Adrenal gland (tissue), 12 donors: ENCODE measurements around the gene TMEM8B. TPM values are rescaled to one million over a fixed set of nuclear protein-coding genes. Genes with fewer than 3 reads are reported as not detected.
A peak's percentile ranks its signal among the peaks of the same experiment; 100 is the strongest.

Experiments used
- DNase-seq, 7 donors: peaks; one replicate each; pipeline ENCODE4 v3.0.0-alpha.2; 2019 to 2020
- H3K27ac ChIP-seq, 5 donors: fragments of 200-600 bp; sonication (generic) in 4 of 5; 1 replicate in 3 of 5; 2 replicates in 2 of 5; pipeline versions ENCODE4 v1.5.1 to v1.8.0; 2016 to 2020; ENCODE audit warnings: mild to moderate bottlenecking in 1 of 5
- H3K27me3 ChIP-seq: fragments of 200-600 bp; 2 replicates; pipeline ENCODE4 v1.8.0; 2021
- H3K36me3 ChIP-seq, 2 donors: fragments of 200-600 bp; replicated peaks in 1 of 2; 1 replicate in 1 of 2; 2 replicates in 1 of 2; pipeline versions ENCODE4 v1.5.1 to v1.8.0; 2018 to 2022
- H3K4me1 ChIP-seq, 2 donors: fragments of 200-600 bp; replicated peaks in 1 of 2; 1 replicate in 1 of 2; 2 replicates in 1 of 2; pipeline versions ENCODE4 v1.5.1 to v1.8.0; 2018 to 2021
- H3K4me3 ChIP-seq, 4 donors: fragments of 200-600 bp; sonication (generic) in 3 of 4; one replicate each; pipeline ENCODE4 v1.5.1; 2016 to 2018
- H3K9me3 ChIP-seq, 3 donors: fragments of 200-600 bp; sonication (generic) in 1 of 3; replicated peaks in 1 of 3; 1 replicate in 2 of 3; 2 replicates in 1 of 3; pipeline versions ENCODE4 v1.5.1 to v1.8.0; 2016 to 2021
- POLR2A ChIP-seq, 2 donors: fragments of 450-650 bp; IDR thresholded peaks; one replicate each; pipeline ENCODE4 v1.6.1; 2017; ENCODE audit warnings: antibody characterized with exemption in 2 of 2, mild to moderate bottlenecking in 2 of 2, moderate library complexity in 1 of 2
- WGBS, 4 donors: extraction: QIAGEN DNeasy Blood & Tissue Kit in 2 of 4; methylation state at CpG; one replicate each; pipeline versions ENCODE4 v1.1.5 to v1.1.7; 2013 to 2017; 5-methylcytosine and 5-hydroxymethylcytosine counted together
- intact Hi-C, 2 donors: fragments of 100-400 bp; cut with DNase I; formaldehyde crosslinking; loops; one replicate each; pipeline versions ENCODE4 v1.14.1 to v1.15.0; 2022 to 2023
- polyA plus RNA-seq, 3 donors: library from polyadenylated mRNA; stranded (reverse); fragments of 200-250 nt in 2 of 3; fragments of 350-450 nt in 1 of 3; fragmentation: Illumina TruSeq in 1 of 3; extraction: RNeasy Lipid Tissue Mini Kit (QIAGEN cat#74804) in 1 of 3; gene quantifications; one replicate each; pipeline ENCODE4 v1.2.3, GENCODE V29; 2013 to 2014
- total RNA-seq, 9 donors: library from RNA; depleted of rRNA in 4 of 9; stranded (reverse); fragments of >200 nt in 4 of 9; fragments of 120-200 nt in 1 of 9; fragmentation: NEBNext Ultra II Directional in 1 of 9; extraction: Animal tissue kit (Norgen Biotek cat#: 25700) in 1 of 9; gene quantifications; one replicate each; pipeline versions ENCODE4 v1.1.0 to v1.2.4, GENCODE V29; 2013 to 2023
- TF ChIP-seq, protein P1 (sequence below), 6 experiments: fragments of 450-650 bp in 4 of 6; fragments of 200-600 bp in 2 of 6; sonication (generic) in 1 of 6; IDR thresholded peaks; 1 replicate in 5 of 6; 2 replicates in 1 of 6; pipeline versions ENCODE4 v1.5.1 to v1.8.0; 2016 to 2021; ENCODE audit warnings: antibody characterized with exemption in 6 of 6, mild to moderate bottlenecking in 2 of 6, moderate library complexity in 1 of 6
- donor health status: healthy with polysubstance abuse.
- donor health status: Bipolar disorder and iron deficiency.
- donor health status: DM: yes; HTN: yes; CAD: no.
- donor health status: DM: no; HTN: no; CAD: no.
- donor health status: DM: no; HTN: no; CAD: no.
- donor health status: DM: yes; HTN: yes; CAD: no.

The TMEM8B gene
- total and polyA plus RNA-seq, 12 donors = 5.5 to 43.6 (median 19.8) TPM

GRCh38 chr9:35841645-35841900 lies 12.5 kb downstream of the TMEM8B start:
- H3K9me3 ChIP-seq = no peaks in the 10 kb centered on the region
- peaks cover 12 to 26% of the 10 kb centered on the region in 2 donors for H3K4me1 ChIP-seq
- no peak for TF ChIP-seq POLR2A (IDR thresholded peaks at IDR 0.05)
- TF ChIP-seq, protein P1, sequence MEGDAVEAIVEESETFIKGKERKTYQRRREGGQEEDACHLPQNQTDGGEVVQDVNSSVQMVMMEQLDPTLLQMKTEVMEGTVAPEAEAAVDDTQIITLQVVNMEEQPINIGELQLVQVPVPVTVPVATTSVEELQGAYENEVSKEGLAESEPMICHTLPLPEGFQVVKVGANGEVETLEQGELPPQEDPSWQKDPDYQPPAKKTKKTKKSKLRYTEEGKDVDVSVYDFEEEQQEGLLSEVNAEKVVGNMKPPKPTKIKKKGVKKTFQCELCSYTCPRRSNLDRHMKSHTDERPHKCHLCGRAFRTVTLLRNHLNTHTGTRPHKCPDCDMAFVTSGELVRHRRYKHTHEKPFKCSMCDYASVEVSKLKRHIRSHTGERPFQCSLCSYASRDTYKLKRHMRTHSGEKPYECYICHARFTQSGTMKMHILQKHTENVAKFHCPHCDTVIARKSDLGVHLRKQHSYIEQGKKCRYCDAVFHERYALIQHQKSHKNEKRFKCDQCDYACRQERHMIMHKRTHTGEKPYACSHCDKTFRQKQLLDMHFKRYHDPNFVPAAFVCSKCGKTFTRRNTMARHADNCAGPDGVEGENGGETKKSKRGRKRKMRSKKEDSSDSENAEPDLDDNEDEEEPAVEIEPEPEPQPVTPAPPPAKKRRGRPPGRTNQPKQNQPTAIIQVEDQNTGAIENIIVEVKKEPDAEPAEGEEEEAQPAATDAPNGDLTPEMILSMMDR (IDR thresholded peaks at IDR 0.05) = no peak
- H3K36me3 ChIP-seq = no peaks in the 10 kb centered on the region
- no peak overlapping the region for H3K27ac ChIP-seq
- intact Hi-C loops = no loop called here
- WGBS, 4 donors = 84 to 96% (median 85%) methylated on average over 4 to 5 of the region's 5 CpGs; no CpG with 5 or more reads in 1 of the 4 donors
- H3K27me3 ChIP-seq = no peaks in the 10 kb centered on the region
- no peak overlapping the region for H3K4me3 ChIP-seq
- DNase-seq = no peak

- Histone ChIP-seq H3K9me3 (no peaks in the 10 kb centered on the region), H3K27me3 (no peaks in the 10 kb centered on the region), H3K4me3 (no peak overlapping the region), H3K4me1 (peaks cover 12 to 26% of the 10 kb centered on the region in 2 donors), H3K36me3 (peaks cover 0 to 5% of the 10 kb centered on the region in 2 donors), H3K27ac (no peak overlapping the region)
- TF ChIP-seq POLR2A (IDR thresholded peaks at IDR 0.05) = no peak
- TF ChIP-seq, protein P1 (IDR thresholded peaks at IDR 0.05) = no peak
- no peak for DNase-seq
- intact Hi-C loops = no loop called here
- 89 to 100% (median 95%) methylated on average over 9 to 17 of the region's 17 CpGs for WGBS, 4 donors
Observed at GRCh38 chr9:35842020-35842745, 13.2 kb downstream of the TMEM8B start.

- Histone ChIP-seq H3K36me3 (peaks cover 0 to 5% of the 10 kb centered on the region in 2 donors), H3K27me3 (no peaks in the 10 kb centered on the region), H3K27ac (no peak overlapping the region), H3K4me1 (peaks cover 12 to 29% of the 10 kb centered on the region in 2 donors), H3K9me3 (no peaks in the 10 kb centered on the region), H3K4me3 (no peak overlapping the region)
- intact Hi-C loops = no loop called here
- WGBS, 4 donors = 71 to 92% (median 87%) methylated on average over 3 of the region's 3 CpGs
- DNase-seq = no peak
- TF ChIP-seq POLR2A (IDR thresholded peaks at IDR 0.05) = no peak
- TF ChIP-seq, protein P1 (IDR thresholded peaks at IDR 0.05) = no peak
Observed at GRCh38 chr9:35842795-35843194, 13.8 kb downstream of the TMEM8B start.

GRCh38 chr9:35844628-35845270 lies 15.7 kb downstream of the TMEM8B start:
- intact Hi-C loops = no loop called here
- Histone ChIP-seq H3K36me3 (peaks cover 0 to 5% of the 10 kb centered on the region in 2 donors), H3K4me3 (no peak overlapping the region), H3K27ac (peak overlapping the region in 4 of 5 donors; percentile 22 to 68 (median 34)), H3K4me1 (peaks cover 17 to 33% of the 10 kb centered on the region in 2 donors), H3K9me3 (no peaks in the 10 kb centered on the region), H3K27me3 (no peaks in the 10 kb centered on the region)
- 33 to 38% (median 34%) methylated on average over 7 of the region's 7 CpGs for WGBS, 4 donors
- peak; percentile 54 to 76 (median 70) for DNase-seq
- TF ChIP-seq, protein P1 (IDR thresholded peaks at IDR 0.05) = no peak
- TF ChIP-seq POLR2A (IDR thresholded peaks at IDR 0.05) = no peak
